Measurements from ENCODE around the gene MOB3B. TPM values are rescaled to one million over a fixed set of nuclear protein-coding genes. Genes with fewer than 3 reads are reported as not detected.

MOB3B gene
- total RNA-seq = 0.17 and 0.26 TPM in 2 replicates

GRCh38 chr9:27529316-27530278 is at the start of gene MOB3B:
Gene MOB3B, minus strand, starts transcription at chr9:27529814. Its CDS starts 74,264 bp downstream, at chr9:27455550.
- peak within 1 kb of the TSS; percentile 85 for H3K4me3 Mint-ChIP-seq
- peaks cover 49% of the 10 kb centered on the region for H3K27me3 Mint-ChIP-seq (ENCODE audit: insufficient read depth)
- peak within 1 kb of the TSS; percentile 61 for H3K27ac Mint-ChIP-seq
- no peaks in the 10 kb centered on the region for H3K36me3 Mint-ChIP-seq (ENCODE audit: low read depth)
- peak; percentile 66 for DNase-seq (ENCODE audit: low spot score)
- intact Hi-C loops (cut with micrococcal nuclease) = loop anchor here (1.0 to 5.0 kb wide), 7 partner anchors 19 to 583 kb away; partner anchors contain the start of genes C9orf72 and PLAA
- H3K9me3 Mint-ChIP-seq = no peaks in the 10 kb centered on the region
- peaks cover 4% of the 10 kb centered on the region for H3K4me1 Mint-ChIP-seq (ENCODE audit: low read depth)

DNA sequence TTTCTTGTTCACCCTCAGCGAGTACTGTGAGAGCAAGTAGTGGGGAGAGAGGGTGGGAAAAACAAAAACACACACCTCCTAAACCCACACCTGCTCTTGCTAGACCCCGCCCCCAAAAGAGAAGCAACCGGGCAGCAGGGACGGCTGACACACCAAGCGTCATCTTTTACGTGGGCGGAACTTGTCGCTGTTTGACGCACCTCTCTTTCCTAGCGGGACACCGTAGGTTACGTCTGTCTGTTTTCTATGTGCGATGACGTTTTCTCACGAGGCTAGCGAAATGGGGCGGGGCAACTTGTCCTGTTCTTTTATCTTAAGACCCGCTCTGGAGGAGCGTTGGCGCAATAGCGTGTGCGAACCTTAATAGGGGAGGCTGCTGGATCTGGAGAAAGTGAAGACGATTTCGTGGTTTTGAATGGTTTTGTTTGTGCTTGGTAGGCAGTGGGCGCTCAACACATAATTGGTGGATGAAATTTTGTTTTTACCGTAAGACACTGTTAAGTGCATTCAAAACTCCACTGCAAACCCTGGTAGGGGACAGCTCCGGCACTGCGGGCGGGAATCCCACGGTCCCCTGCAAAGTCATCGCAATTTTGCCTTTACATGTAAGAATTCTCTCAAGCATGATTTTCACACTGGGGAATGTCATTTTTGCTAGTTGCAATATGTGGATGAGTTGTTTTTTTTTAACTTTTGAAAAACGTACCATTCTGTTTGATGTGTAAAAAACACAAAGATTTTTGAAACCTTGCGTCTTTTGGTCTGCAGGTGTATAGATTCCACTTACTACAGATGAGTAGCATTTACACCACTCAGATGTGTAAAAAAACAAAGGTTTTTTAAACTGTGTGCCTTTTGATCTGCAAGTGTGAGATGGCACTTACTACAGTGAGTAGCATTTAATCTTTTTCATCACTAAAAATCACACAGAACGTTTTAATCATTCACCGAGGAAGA is 44.3 kb upstream of the MOB3B start:
- H3K36me3 Mint-ChIP-seq (ENCODE audit: low read depth) = peaks cover 1% of the 10 kb centered on the region
- H3K27ac Mint-ChIP-seq = peak overlapping the region; percentile 100
- H3K4me3 Mint-ChIP-seq = peak overlapping the region; percentile 90
- H3K9me3 Mint-ChIP-seq = peaks cover 9% of the 10 kb centered on the region
- H3K27me3 Mint-ChIP-seq (ENCODE audit: insufficient read depth) = peaks cover 12% of the 10 kb centered on the region
- intact Hi-C loops (cut with micrococcal nuclease) = loop anchor here (1.0 to 2.0 kb wide), 8 partner anchors 45 to 682 kb away; partner anchors contain the start of genes CAAP1, IFT74, MOB3B and PLAA
- H3K4me1 Mint-ChIP-seq (ENCODE audit: low read depth) = peaks cover 30% of the 10 kb centered on the region
- DNase-seq (ENCODE audit: low spot score) = peak; percentile 94

DNA sequence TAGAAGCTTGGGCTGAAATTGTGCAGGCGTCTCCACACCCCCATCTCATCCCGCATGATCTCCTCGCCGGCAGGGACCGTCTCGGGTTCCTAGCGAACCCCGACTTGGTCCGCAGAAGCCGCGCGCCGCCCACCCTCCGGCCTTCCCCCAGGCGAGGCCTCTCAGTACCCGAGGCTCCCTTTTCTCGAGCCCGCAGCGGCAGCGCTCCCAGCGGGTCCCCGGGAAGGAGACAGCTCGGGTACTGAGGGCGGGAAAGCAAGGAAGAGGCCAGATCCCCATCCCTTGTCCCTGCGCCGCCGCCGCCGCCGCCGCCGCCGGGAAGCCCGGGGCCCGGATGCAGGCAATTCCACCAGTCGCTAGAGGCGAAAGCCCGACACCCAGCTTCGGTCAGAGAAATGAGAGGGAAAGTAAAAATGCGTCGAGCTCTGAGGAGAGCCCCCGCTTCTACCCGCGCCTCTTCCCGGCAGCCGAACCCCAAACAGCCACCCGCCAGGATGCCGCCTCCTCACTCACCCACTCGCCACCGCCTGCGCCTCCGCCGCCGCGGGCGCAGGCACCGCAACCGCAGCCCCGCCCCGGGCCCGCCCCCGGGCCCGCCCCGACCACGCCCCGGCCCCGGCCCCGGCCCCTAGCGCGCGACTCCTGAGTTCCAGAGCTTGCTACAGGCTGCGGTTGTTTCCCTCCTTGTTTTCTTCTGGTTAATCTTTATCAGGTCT is 43.5 kb upstream of the MOB3B start, which contains the start of gene C9orf72:
Gene C9orf72, minus strand, starts transcription at position 564 of the 716 bp plus-strand sequence. CDS start 6,361 bp downstream, outside the sequence.
- peaks cover 2% of the 10 kb centered on the region for H3K9me3 Mint-ChIP-seq
- intact Hi-C loops (cut with micrococcal nuclease) = loop anchor here (1.0 to 2.0 kb wide), 9 partner anchors 9 to 681 kb away; partner anchors contain the start of genes CAAP1, IFT74, MOB3B and PLAA
- DNase-seq (ENCODE audit: low spot score) = peak; percentile 81
- H3K27me3 Mint-ChIP-seq (ENCODE audit: insufficient read depth) = peaks cover 8% of the 10 kb centered on the region
- peak within 1 kb of the TSS; percentile 100 for H3K27ac Mint-ChIP-seq
- peaks cover 1% of the 10 kb centered on the region for H3K36me3 Mint-ChIP-seq (ENCODE audit: low read depth)
- peak within 1 kb of the TSS; percentile 90 for H3K4me3 Mint-ChIP-seq
- peaks cover 30% of the 10 kb centered on the region for H3K4me1 Mint-ChIP-seq (ENCODE audit: low read depth)

- peaks cover 2% of the 10 kb centered on the region for H3K36me3 Mint-ChIP-seq (ENCODE audit: low read depth)
- no peaks in the 10 kb centered on the region for H3K9me3 Mint-ChIP-seq
- H3K4me3 Mint-ChIP-seq = peak overlapping the region; percentile 86
- DNase-seq (ENCODE audit: low spot score) = no peak
- H3K4me1 Mint-ChIP-seq (ENCODE audit: low read depth) = peaks cover 30% of the 10 kb centered on the region
- H3K27ac Mint-ChIP-seq = peak overlapping the region; percentile 97
- intact Hi-C loops (cut with micrococcal nuclease) = loop anchor here (1.0 to 2.0 kb wide), 2 partner anchors 8 to 160 kb away; no protein-coding TSS in a partner anchor
- peaks cover 6% of the 10 kb centered on the region for H3K27me3 Mint-ChIP-seq (ENCODE audit: insufficient read depth)
Measured at GRCh38 chr9:27572566-27572917, 42.9 kb upstream of the MOB3B start.

- Mint-ChIP-seq H3K27me3 (ENCODE audit: insufficient read depth) (peaks cover 6% of the 10 kb centered on the region), H3K9me3 (no peaks in the 10 kb centered on the region), H3K27ac (peak overlapping the region; percentile 97)
Measured at GRCh38 chr9:27572061-27572460, 42.4 kb upstream of the MOB3B start.

GRCh38 chr9:27571011-27571410 is 41.4 kb upstream of the MOB3B start:
- Mint-ChIP-seq H3K27me3 (ENCODE audit: insufficient read depth) (peaks cover 6% of the 10 kb centered on the region), H3K4me1 (ENCODE audit: low read depth) (peaks cover 30% of the 10 kb centered on the region), H3K9me3 (no peaks in the 10 kb centered on the region), H3K27ac (no peak overlapping the region), H3K36me3 (ENCODE audit: low read depth) (peaks cover 11% of the 10 kb centered on the region), H3K4me3 (no peak overlapping the region)
- intact Hi-C loops (cut with micrococcal nuclease) = no loop called here
- no peak for DNase-seq (ENCODE audit: low spot score)

More at GRCh38 chr9:27572061-27572460, 42.4 kb upstream of the MOB3B start:
- intact Hi-C loops (cut with micrococcal nuclease) = loop anchor here (1.0 to 2.0 kb wide), 2 partner anchors 8 to 161 kb away; no protein-coding TSS in a partner anchor
- no peak for DNase-seq (ENCODE audit: low spot score)
- H3K4me3 Mint-ChIP-seq = peak overlapping the region; percentile 86
- peaks cover 5% of the 10 kb centered on the region for H3K36me3 Mint-ChIP-seq (ENCODE audit: low read depth)
- peaks cover 30% of the 10 kb centered on the region for H3K4me1 Mint-ChIP-seq (ENCODE audit: low read depth)

GRCh38 chr9:27569406-27569805 is 39.8 kb upstream of the MOB3B start:
- Mint-ChIP-seq H3K9me3 (no peaks in the 10 kb centered on the region), H3K4me1 (ENCODE audit: low read depth) (peaks cover 38% of the 10 kb centered on the region), H3K27me3 (ENCODE audit: insufficient read depth) (peaks cover 6% of the 10 kb centered on the region), H3K27ac (no peak overlapping the region), H3K4me3 (no peak overlapping the region), H3K36me3 (ENCODE audit: low read depth) (peaks cover 17% of the 10 kb centered on the region)
- intact Hi-C loops (cut with micrococcal nuclease) = no loop called here
- no peak for DNase-seq (ENCODE audit: low spot score)

DNA sequence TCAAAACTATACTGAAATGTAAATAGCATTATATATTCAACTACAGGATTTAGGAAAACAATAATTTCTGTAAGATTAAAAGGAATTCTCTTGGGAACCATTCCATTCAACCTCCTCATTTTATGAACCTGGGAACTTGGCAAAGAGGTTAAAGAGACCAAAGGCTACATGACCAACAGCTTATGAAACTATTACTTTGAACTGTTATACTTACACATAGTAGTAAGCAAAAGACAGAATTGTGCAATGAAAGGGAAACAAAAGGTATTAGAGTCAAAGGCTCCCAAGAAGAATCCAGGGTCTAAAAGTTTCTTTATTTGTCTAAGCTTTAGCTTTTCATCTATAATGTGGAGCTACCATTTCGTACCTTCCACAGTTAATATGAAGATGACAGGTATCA is 36.5 kb upstream of the MOB3B start:
- Mint-ChIP-seq H3K27me3 (ENCODE audit: insufficient read depth) (no peaks in the 10 kb centered on the region), H3K4me3 (no peak overlapping the region), H3K36me3 (ENCODE audit: low read depth) (peaks cover 22% of the 10 kb centered on the region), H3K9me3 (no peaks in the 10 kb centered on the region), H3K4me1 (ENCODE audit: low read depth) (peaks cover 22% of the 10 kb centered on the region), H3K27ac (no peak overlapping the region)
- no peak for DNase-seq (ENCODE audit: low spot score)
- intact Hi-C loops (cut with micrococcal nuclease) = no loop called here

DNA sequence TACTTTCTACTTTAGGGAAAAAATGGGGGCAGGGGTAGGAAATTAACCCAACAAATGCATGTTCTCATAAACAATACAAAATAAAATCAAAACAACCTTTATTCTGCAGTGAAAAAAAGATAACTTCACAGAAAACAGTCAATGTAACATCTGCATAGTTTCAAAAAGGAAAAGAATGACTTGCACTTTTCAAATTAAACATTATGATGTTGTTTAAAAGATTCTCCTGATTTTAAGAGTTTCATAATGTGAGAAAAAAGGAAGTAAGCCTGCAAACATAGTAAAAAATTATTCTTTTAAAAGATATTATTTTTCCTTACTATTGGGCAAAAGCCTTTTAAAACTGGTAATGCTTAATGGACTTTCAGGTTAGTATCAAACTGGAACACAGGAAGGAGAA is 36.1 kb upstream of the MOB3B start:
- intact Hi-C loops (cut with micrococcal nuclease) = no loop called here
- no peak for DNase-seq (ENCODE audit: low spot score)
- Mint-ChIP-seq H3K4me3 (no peak overlapping the region), H3K27me3 (ENCODE audit: insufficient read depth) (no peaks in the 10 kb centered on the region), H3K27ac (no peak overlapping the region), H3K36me3 (ENCODE audit: low read depth) (peaks cover 22% of the 10 kb centered on the region), H3K9me3 (no peaks in the 10 kb centered on the region), H3K4me1 (ENCODE audit: low read depth) (peaks cover 22% of the 10 kb centered on the region)

- H3K27me3 Mint-ChIP-seq (ENCODE audit: insufficient read depth) = no peaks in the 10 kb centered on the region
- H3K4me3 Mint-ChIP-seq = no peak overlapping the region
- peaks cover 22% of the 10 kb centered on the region for H3K36me3 Mint-ChIP-seq (ENCODE audit: low read depth)
- no peak for DNase-seq (ENCODE audit: low spot score)
- H3K4me1 Mint-ChIP-seq (ENCODE audit: low read depth) = peaks cover 22% of the 10 kb centered on the region
- peak overlapping the region; percentile 16 for H3K27ac Mint-ChIP-seq
- H3K9me3 Mint-ChIP-seq = no peaks in the 10 kb centered on the region
- intact Hi-C loops (cut with micrococcal nuclease) = loop anchor here (1.0 kb wide), 1 partner anchor 8 kb away; no protein-coding TSS in a partner anchor
Measured at GRCh38 chr9:27564670-27565069, 35.1 kb upstream of the MOB3B start.

GRCh38 chr9:27563738-27564430 is 34.3 kb upstream of the MOB3B start:
- H3K36me3 Mint-ChIP-seq (ENCODE audit: low read depth) = peaks cover 23% of the 10 kb centered on the region
- intact Hi-C loops (cut with micrococcal nuclease) = loop anchor here (1.0 kb wide), 1 partner anchor 8 kb away; no protein-coding TSS in a partner anchor
- H3K27me3 Mint-ChIP-seq (ENCODE audit: insufficient read depth) = no peaks in the 10 kb centered on the region
- H3K4me3 Mint-ChIP-seq = no peak overlapping the region
- H3K27ac Mint-ChIP-seq = no peak overlapping the region
- no peak for DNase-seq (ENCODE audit: low spot score)
- H3K4me1 Mint-ChIP-seq (ENCODE audit: low read depth) = peaks cover 22% of the 10 kb centered on the region
- no peaks in the 10 kb centered on the region for H3K9me3 Mint-ChIP-seq

All from activated T-helper 1 cell treated with anti-CD3 and anti-CD28 coated beads, Interleukin-12 subunit alpha, Interleukin-12 subunit beta, Interleukin-2, Interleukin-4 antibody, amounts not matched to agents 30 ng/mL and 10 ng/mL and 1 ng/mL, durations not matched to agents 14 hours and 24 hours and 36 hours (primary cell).